HepG2 (cell line): ENCODE results near the gene C2. TPM values are rescaled to one million over a fixed set of nuclear protein-coding genes. Genes with fewer than 3 reads are reported as not detected.

Source experiments
- ESRRA ChIP-seq: sonication (generic); formaldehyde crosslinking; IDR thresholded peaks from 2 replicates; pipeline ENCODE4 v1.5.1; 2020; ENCODE audit warnings: mild to moderate bottlenecking, low read depth, missing genetic modification reagents
- ETV5 ChIP-seq: IDR thresholded peaks from 2 replicates; pipeline ENCODE4 v1.6.1; 2018; ENCODE audit warnings: missing biosample characterization, missing genetic modification reagents, inconsistent platforms, borderline replicate concordance
- IRX3 ChIP-seq: sonication (generic); formaldehyde crosslinking; IDR thresholded peaks from 2 replicates; pipeline ENCODE4 v1.8.1; 2023; ENCODE audit warnings: mild to moderate bottlenecking, low read depth, missing genetic modification reagents, borderline replicate concordance
- JUND ChIP-seq: sonication (generic); formaldehyde crosslinking; IDR thresholded peaks from 2 replicates; pipeline ENCODE4 v1.8.0; 2022; ENCODE audit warnings: mild to moderate bottlenecking, missing genetic modification reagents
- KDM4B ChIP-seq: sonication (generic); formaldehyde crosslinking; IDR thresholded peaks from 2 replicates; pipeline ENCODE4 v1.4.0; 2020; ENCODE audit warnings: missing genetic modification reagents
- MAZ ChIP-seq, 2 experiments: sonication (generic) in 1 of 2; formaldehyde crosslinking in 1 of 2; IDR thresholded peaks; 2 replicates each; pipeline versions ENCODE4 v1.5.0 to v1.6.1; 2012 to 2020; ENCODE audit warnings: low read depth in 2 of 2, mild to moderate bottlenecking in 2 of 2, borderline replicate concordance in 1 of 2, improper control_type of control experiment in 1 of 2, low read length in 1 of 2, missing genetic modification reagents in 1 of 2, moderate library complexity in 1 of 2
- MED1 ChIP-seq: sonication (generic); formaldehyde crosslinking; IDR thresholded peaks from 2 replicates; pipeline ENCODE4 v1.4.0; 2020; ENCODE audit warnings: missing genetic modification reagents
- MIER3 ChIP-seq: IDR thresholded peaks from 2 replicates; pipeline ENCODE4 v1.6.1; 2016; ENCODE audit warnings: missing compliant biosample characterization, borderline replicate concordance
- MTA3 ChIP-seq: sonication (generic); formaldehyde crosslinking; IDR thresholded peaks from 2 replicates; pipeline ENCODE4 v1.4.0; 2020; ENCODE audit warnings: missing genetic modification reagents
- POLR2AphosphoS5 ChIP-seq: IDR thresholded peaks from 2 replicates; pipeline ENCODE4 v1.6.1; 2012; ENCODE audit warnings: low read depth, low read length
- RARG ChIP-seq: sonication (generic); formaldehyde crosslinking; IDR thresholded peaks from 2 replicates; pipeline ENCODE4 v1.4.0; 2020; ENCODE audit warnings: low read depth, mild to moderate bottlenecking, missing genetic modification reagents
- SMAD1 ChIP-seq: sonication (generic); formaldehyde crosslinking; IDR thresholded peaks from 2 replicates; pipeline ENCODE4 v1.4.0; 2020; ENCODE audit warnings: missing genetic modification reagents, low read depth, mild to moderate bottlenecking, borderline replicate concordance
- TBP ChIP-seq: sonication (generic); formaldehyde crosslinking; IDR thresholded peaks from 2 replicates; pipeline ENCODE4 v1.5.0; 2020; ENCODE audit warnings: missing genetic modification reagents
- TBX3 ChIP-seq: fragments of 450-650 bp; IDR thresholded peaks from 2 replicates; pipeline ENCODE4 v1.6.1; 2017; ENCODE audit warnings: antibody characterized with exemption, mild to moderate bottlenecking, inconsistent platforms, borderline replicate concordance
- WIZ ChIP-seq: sonication (generic); formaldehyde crosslinking; IDR thresholded peaks from 2 replicates; pipeline ENCODE4 v1.5.1; 2020; ENCODE audit warnings: mild to moderate bottlenecking, missing genetic modification reagents
- ZNF256 ChIP-seq: sonication (generic); formaldehyde crosslinking; conservative IDR thresholded peaks from 2 replicates; pipeline ENCODE4 v1.4.0; 2020; ENCODE audit warnings: missing genetic modification reagents
- ZNF282 ChIP-seq: fragments of 450-650 bp; IDR thresholded peaks from 2 replicates; pipeline ENCODE4 v1.6.1; 2018; ENCODE audit not compliant: partially characterized antibody
- ZNF333 ChIP-seq: sonication (generic); formaldehyde crosslinking; IDR thresholded peaks from 2 replicates; pipeline ENCODE4 v1.4.0; 2020; ENCODE audit warnings: mild to moderate bottlenecking, missing genetic modification reagents, borderline replicate concordance
- ZNF766 ChIP-seq: sonication (generic); formaldehyde crosslinking; IDR thresholded peaks from 2 replicates; pipeline ENCODE4 v1.5.0; 2020; ENCODE audit warnings: missing genetic modification reagents, borderline replicate concordance
- polyA plus RNA-seq, 8 experiments: library from polyadenylated mRNA; depleted of rRNA in 3 of 8; stranded (reverse) in 7 of 8; unstranded in 1 of 8; fragments of >200 nt; fragmentation: Illumina TruSeq in 4 of 8; extraction: Trizol in 4 of 8; gene quantifications; 2 replicates each; pipeline versions ENCODE4 v1.2.1 to v1.2.3, GENCODE V29; 2011 to 2016; ENCODE audit warnings: low read depth in 4 of 8, missing spikeins in 1 of 8, mixed read lengths in 1 of 8; ENCODE audit not compliant: insufficient read depth in 1 of 8
- total RNA-seq, 5 experiments: library from RNA; depleted of rRNA; stranded (reverse); fragments of >200 nt; fragmentation: Illumina TruSeq; extraction: Trizol; gene quantifications; 2 replicates each; pipeline ENCODE4 v1.2.3, GENCODE V29; 2016; ENCODE audit warnings: low read depth in 1 of 5
- TF ChIP-seq, protein P1 (sequence below): IDR thresholded peaks from 2 replicates; pipeline ENCODE4 v1.6.1; 2016; ENCODE audit warnings: missing compliant biosample characterization, missing genetic modification reagents, borderline replicate concordance
- TF ChIP-seq, protein P2 (sequence below): sonication (generic); formaldehyde crosslinking; IDR thresholded peaks from 2 replicates; pipeline ENCODE4 v1.8.0; 2022; ENCODE audit warnings: mild to moderate bottlenecking, missing genetic modification reagents, moderate library complexity
- TF ChIP-seq, protein P3 (sequence below): sonication (generic); formaldehyde crosslinking; IDR thresholded peaks from 2 replicates; pipeline ENCODE4 v1.5.0; 2020; ENCODE audit warnings: mild to moderate bottlenecking, missing genetic modification reagents
- TF ChIP-seq, protein P4 (sequence below): sonication (generic); formaldehyde crosslinking; IDR thresholded peaks from 2 replicates; pipeline ENCODE4 v1.5.0; 2020; ENCODE audit warnings: mild to moderate bottlenecking, missing genetic modification reagents

Gene C2
- total and polyA plus RNA-seq, 2 of the 13 experiments (the other 11 are each of a cell fraction or from before 2014, with no cell fraction given) = 165 to 307 TPM

DNA sequence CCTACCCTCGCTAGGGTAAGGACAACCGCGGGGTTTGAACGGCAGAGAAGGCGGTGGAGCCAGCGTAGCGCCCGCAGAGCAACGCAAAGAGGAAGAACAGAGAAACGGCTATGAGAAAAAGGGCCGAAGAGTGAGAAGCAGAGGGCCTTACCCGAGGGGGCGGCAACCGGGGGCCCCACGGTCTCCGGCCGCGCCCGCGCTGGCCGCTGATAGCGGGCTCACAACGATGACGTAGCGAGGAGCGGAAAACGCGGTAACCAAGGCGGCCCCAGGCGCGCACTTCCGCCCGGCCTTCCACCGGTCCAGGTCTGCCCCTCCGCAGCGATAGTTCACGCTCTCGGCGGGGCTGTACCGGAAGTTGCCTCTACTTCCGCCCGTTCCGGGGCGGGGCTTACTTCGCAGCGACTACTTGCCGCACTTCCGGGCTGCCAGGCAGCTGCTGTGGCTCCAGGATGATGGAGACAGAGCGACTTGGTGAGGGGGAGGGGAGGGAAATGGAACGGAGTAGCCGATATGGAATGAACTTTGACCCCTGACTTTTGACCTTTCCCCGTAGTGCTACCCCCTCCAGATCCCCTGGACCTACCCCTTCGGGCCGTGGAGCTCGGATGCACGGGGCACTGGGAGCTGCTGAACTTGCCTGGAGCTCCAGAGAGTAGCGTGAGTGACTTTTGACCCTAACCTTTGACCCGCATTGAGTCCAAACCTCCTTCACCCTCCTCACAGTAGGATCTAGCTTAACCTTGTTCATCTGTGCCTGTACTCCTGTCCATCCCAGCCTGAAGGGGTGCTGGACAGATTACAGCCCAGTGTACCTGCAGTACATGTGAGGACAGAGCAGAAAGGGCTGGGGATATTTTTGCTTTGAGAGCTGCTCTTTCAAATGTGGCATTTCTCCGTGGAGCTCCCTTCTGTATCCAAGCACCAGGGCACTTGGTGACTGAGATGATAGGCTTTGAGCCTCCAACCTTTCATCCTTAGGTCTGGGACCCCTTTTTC, 31.5 kb downstream of the C2 start, which contains the start of the genes NELFE and SKIC2 (continued):
- TF ChIP-seq ZNF766 (peak; percentile 76; the same call in 1 of the 2 replicates), ESRRA (no peak; the same call in 1 of the 2 replicates), ZNF333 (CRISPR knock-in tag) (no peak), MTA3 (no peak), RARG (CRISPR knock-in tag) (no peak), ETV5 (peak; percentile 96), ZNF282 (no peak), MAZ (IDR thresholded peaks at IDR 0.05; ENCODE audit: borderline replicate concordance, low read depth, low read length) (peak; percentile 20), MAZ (CRISPR knock-in tag; IDR thresholded peaks at IDR 0.05; ENCODE audit: low read depth) (peak; percentile 97), MED1 (peak; percentile 90), KDM4B (CRISPR knock-in tag) (peak; percentile 90), TBX3 (peak; percentile 83; the same call in 1 of the 2 replicates), JUND (CRISPR knock-in tag) (peak; percentile 37; the same call in 1 of the 2 replicates), TBP (CRISPR knock-in tag) (no peak), ZNF256 (CRISPR knock-in tag) (peak; percentile 80), WIZ (CRISPR knock-in tag) (peak; percentile 83; the same call in 1 of the 2 replicates), POLR2AphosphoS5 (peak; percentile 82), SMAD1 (0 out of 2 replicates have a peak, but pooled peaks have one; percentile 28), MIER3 (peak; percentile 74), IRX3 (CRISPR knock-in tag) (no peak)
- TF ChIP-seq, protein P1, sequence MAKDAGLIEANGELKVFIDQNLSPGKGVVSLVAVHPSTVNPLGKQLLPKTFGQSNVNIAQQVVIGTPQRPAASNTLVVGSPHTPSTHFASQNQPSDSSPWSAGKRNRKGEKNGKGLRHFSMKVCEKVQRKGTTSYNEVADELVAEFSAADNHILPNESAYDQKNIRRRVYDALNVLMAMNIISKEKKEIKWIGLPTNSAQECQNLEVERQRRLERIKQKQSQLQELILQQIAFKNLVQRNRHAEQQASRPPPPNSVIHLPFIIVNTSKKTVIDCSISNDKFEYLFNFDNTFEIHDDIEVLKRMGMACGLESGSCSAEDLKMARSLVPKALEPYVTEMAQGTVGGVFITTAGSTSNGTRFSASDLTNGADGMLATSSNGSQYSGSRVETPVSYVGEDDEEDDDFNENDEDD (CRISPR knock-in tag) = peak; percentile 82; the same call in 1 of the 2 replicates
- TF ChIP-seq, protein P2, sequence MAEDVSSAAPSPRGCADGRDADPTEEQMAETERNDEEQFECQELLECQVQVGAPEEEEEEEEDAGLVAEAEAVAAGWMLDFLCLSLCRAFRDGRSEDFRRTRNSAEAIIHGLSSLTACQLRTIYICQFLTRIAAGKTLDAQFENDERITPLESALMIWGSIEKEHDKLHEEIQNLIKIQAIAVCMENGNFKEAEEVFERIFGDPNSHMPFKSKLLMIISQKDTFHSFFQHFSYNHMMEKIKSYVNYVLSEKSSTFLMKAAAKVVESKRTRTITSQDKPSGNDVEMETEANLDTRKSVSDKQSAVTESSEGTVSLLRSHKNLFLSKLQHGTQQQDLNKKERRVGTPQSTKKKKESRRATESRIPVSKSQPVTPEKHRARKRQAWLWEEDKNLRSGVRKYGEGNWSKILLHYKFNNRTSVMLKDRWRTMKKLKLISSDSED (CRISPR knock-in tag) = no peak
- TF ChIP-seq, protein P3, sequence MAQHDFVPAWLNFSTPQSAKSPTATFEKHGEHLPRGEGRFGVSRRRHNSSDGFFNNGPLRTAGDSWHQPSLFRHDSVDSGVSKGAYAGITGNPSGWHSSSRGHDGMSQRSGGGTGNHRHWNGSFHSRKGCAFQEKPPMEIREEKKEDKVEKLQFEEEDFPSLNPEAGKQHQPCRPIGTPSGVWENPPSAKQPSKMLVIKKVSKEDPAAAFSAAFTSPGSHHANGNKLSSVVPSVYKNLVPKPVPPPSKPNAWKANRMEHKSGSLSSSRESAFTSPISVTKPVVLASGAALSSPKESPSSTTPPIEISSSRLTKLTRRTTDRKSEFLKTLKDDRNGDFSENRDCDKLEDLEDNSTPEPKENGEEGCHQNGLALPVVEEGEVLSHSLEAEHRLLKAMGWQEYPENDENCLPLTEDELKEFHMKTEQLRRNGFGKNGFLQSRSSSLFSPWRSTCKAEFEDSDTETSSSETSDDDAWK (CRISPR knock-in tag) = no peak
- TF ChIP-seq, protein P4, sequence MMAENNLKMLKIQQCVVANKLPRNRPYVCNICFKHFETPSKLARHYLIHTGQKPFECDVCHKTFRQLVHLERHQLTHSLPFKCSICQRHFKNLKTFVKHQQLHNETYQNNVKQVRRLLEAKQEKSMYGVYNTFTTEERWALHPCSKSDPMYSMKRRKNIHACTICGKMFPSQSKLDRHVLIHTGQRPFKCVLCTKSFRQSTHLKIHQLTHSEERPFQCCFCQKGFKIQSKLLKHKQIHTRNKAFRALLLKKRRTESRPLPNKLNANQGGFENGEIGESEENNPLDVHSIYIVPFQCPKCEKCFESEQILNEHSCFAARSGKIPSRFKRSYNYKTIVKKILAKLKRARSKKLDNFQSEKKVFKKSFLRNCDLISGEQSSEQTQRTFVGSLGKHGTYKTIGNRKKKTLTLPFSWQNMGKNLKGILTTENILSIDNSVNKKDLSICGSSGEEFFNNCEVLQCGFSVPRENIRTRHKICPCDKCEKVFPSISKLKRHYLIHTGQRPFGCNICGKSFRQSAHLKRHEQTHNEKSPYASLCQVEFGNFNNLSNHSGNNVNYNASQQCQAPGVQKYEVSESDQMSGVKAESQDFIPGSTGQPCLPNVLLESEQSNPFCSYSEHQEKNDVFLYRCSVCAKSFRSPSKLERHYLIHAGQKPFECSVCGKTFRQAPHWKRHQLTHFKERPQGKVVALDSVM (CRISPR knock-in tag) = no peak
